K562 (cell line): ENCODE data around the gene CPED1. TPM values are rescaled to one million over a fixed set of nuclear protein-coding genes. Genes with fewer than 3 reads are reported as not detected.

ENCODE experiments used
- HSF4 ChIP-seq: fragments of 250-450 bp; sonication (Bioruptor Pico); IDR thresholded peaks from 2 replicates; pipeline ENCODE4 v2.1.2; 2022; ENCODE audit warnings: mild to moderate bottlenecking, moderate library complexity, borderline replicate concordance
- MBD1 ChIP-seq: fragments of 250-450 bp; sonication (Bioruptor Pico); IDR thresholded peaks from 2 replicates; pipeline ENCODE4 v1.8.0; 2022; ENCODE audit warnings: inconsistent platforms
- NFRKB ChIP-seq: fragments of 450-650 bp; IDR thresholded peaks from 2 replicates; pipeline ENCODE4 v1.6.1; 2016; ENCODE audit warnings: low read depth
- PBX2 ChIP-seq, 2 experiments: IDR thresholded peaks in 1 of 2; conservative IDR thresholded peaks in 1 of 2; 2 replicates each; pipeline ENCODE4 v1.6.1; 2016; ENCODE audit warnings: low read depth in 2 of 2, mild to moderate bottlenecking in 1 of 2, missing compliant biosample characterization in 1 of 2, missing genetic modification characterization in 1 of 2, moderate library complexity in 1 of 2
- PTRF ChIP-seq: fragments of 450-650 bp; IDR thresholded peaks from 2 replicates; pipeline ENCODE4 v1.6.1; 2016; ENCODE audit warnings: mild to moderate bottlenecking, missing genetic modification characterization, missing compliant biosample characterization
- ZNF318 ChIP-seq, 2 experiments: fragments of 450-650 bp; IDR thresholded peaks; 2 replicates each; pipeline ENCODE4 v1.6.1; 2016; ENCODE audit warnings: mild to moderate bottlenecking in 2 of 2, borderline replicate concordance in 1 of 2, low read depth in 1 of 2, moderate library complexity in 1 of 2
- ZNF592 ChIP-seq: fragments of 450-650 bp; IDR thresholded peaks from 2 replicates; pipeline ENCODE4 v1.6.1; 2017; ENCODE audit warnings: antibody characterized with exemption, mild to moderate bottlenecking
- polyA plus RNA-seq, 8 experiments: library from polyadenylated mRNA; depleted of rRNA in 4 of 8; stranded (reverse) in 5 of 8; unstranded in 3 of 8; fragments of >200 nt; fragmentation: Nextera tagmentation in 2 of 8; fragmentation: Illumina TruSeq in 1 of 8; extraction: Ambion mirVana in 2 of 8; extraction: Trizol in 1 of 8; gene quantifications; 2 replicates each; pipeline versions ENCODE4 v1.2.1 to v1.2.3, GENCODE V29; 2011 to 2014; ENCODE audit warnings: inconsistent platforms in 1 of 8, missing spikeins in 1 of 8
- total RNA-seq, 7 experiments: library from RNA; depleted of rRNA in 6 of 7; stranded (reverse); fragments of >200 nt in 6 of 7; fragmentation: Illumina TruSeq in 2 of 7; extraction: Trizol in 2 of 7; gene quantifications; 2 replicates each; pipeline versions ENCODE4 v1.2.1 to v1.2.3, GENCODE V29; 2011 to 2021; ENCODE audit warnings: low replicate concordance in 1 of 7

Gene CPED1
- total and polyA plus RNA-seq, 9 of the 15 experiments (the other 6 are each of a cell fraction or from before 2014, with no cell fraction given): 195 to 393 (median 290) TPM

- peak in 1 of 2 experiments; percentile 48; a peak in 1 of 4 replicates for TF ChIP-seq ZNF318 (IDR thresholded peaks at IDR 0.05; ENCODE audit: borderline replicate concordance in 1 of 2, low read depth in 1 of 2)
- 0 out of 2 replicates have a peak, but pooled peaks have one; percentile 27 for TF ChIP-seq NFRKB
- peak; percentile 52; the same call in 1 of the 2 replicates for TF ChIP-seq ZNF592
- peak; percentile 3; the same call in 1 of the 2 replicates for TF ChIP-seq HSF4 (CRISPR knock-in tag)
- TF ChIP-seq MBD1 (CRISPR knock-in tag): 0 out of 2 replicates have a peak, but pooled peaks have one; percentile 54
- no peak; the same call in 1 of the 2 replicates for TF ChIP-seq PTRF (tag)
- TF ChIP-seq PBX2 (CRISPR knock-in tag; IDR thresholded peaks at IDR 0.05; ENCODE audit: low read depth): no peak
- 0 out of 2 replicates have a peak, but pooled peaks have one; percentile 14 for TF ChIP-seq PBX2 (tag; conservative IDR thresholded peaks at IDR 0.05; ENCODE audit: low read depth)
These were observed 35.4 kb downstream of the CPED1 start (continued) for GRCh38 chr7:121023683-121024511.
